ENCODE results near the gene PRKAG2.
"Not testable (repeated sequence)": the region's sequence is repeated elsewhere in the genome, so short reads cannot be mapped to it uniquely, and the experiment has no call there.

DNA sequence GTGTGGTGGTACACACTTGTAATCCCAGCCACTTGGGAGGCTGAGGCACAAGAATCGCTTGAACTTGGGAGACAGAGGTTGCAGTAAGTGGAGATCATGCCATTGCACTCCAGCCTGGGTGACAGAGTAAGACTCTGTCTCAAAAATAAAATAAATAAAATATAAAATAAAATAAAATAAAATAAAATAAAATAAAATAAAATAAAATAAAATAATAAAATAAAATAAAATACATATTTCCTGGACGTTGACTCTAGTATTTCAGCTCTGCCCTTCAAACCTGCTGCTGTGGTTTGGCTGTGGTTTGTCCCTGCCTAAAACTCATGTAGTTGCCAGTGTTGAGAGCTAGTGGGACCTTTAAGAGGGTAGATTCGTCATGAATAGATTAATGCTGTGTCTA lies 33.7 kb upstream of the PRKAG2 start:
- TF ChIP-seq POLR2AphosphoS5 (IDR thresholded peaks at IDR 0.05; ENCODE audit: borderline replicate concordance, low read depth, low read length); EZH2 (IDR thresholded peaks at IDR 0.05); FOXP2 (optimal IDR thresholded peaks at IDR 0.05; ENCODE audit: control extremely low read depth, extremely low read length, insufficient read depth): not testable (repeated sequence)

All from SK-N-MC (cell line).